ENCODE data around the gene BAZ2B. TPM values are rescaled to one million over a fixed set of nuclear protein-coding genes. Genes with fewer than 3 reads are reported as not detected.

The BAZ2B gene
- polyA plus RNA-seq, 1 of the 3 experiments (the other 2 are of a cell fraction), result 10.2 TPM

DNA sequence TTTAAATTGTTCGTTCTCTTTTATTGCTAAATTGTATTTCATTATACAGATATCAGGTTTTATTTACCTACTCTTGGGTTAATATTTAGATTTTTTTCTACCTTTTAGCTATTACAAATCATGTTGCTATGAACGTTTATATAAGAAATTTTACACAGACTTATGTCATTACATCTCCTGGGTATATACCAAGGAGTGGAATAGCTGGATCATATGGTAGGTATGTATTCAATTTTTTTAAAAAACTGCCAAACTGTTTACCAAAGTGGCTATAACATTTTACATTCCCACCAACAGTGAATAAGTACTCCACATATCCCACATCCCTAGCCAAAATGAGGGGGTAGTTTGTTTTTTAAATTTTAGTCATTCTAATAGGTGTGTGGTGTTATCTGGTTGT, 32.3 kb upstream of the BAZ2B start:
- Histone ChIP-seq H3F3A (replicated peaks; ENCODE audit: insufficient read depth) (no peaks in the 10 kb centered on the region), H3K4me2 (no peak overlapping the region), H3K9me2 (no peaks in the 10 kb centered on the region), H2AFZ (ENCODE audit: low read depth) (no peak overlapping the region), H3K9me3 (no peaks in the 10 kb centered on the region), H3K27ac (ENCODE audit: low read depth in 2 of 2, low read length in 1 of 2) (no peak overlapping the region), H3K79me2 (ENCODE audit: insufficient read depth) (no peaks in the 10 kb centered on the region), H3K27me3 (ENCODE audit: insufficient read depth) (no peaks in the 10 kb centered on the region), H3K4me1 (ENCODE audit: control insufficient read depth in 1 of 2, insufficient read depth in 2 of 2, low read depth in 1 of 2, low read length in 1 of 2) (no peaks in the 10 kb centered on the region), H4K20me1 (ENCODE audit: insufficient read depth) (no peaks in the 10 kb centered on the region), H3K36me3 (replicated peaks in 1 of 2; ENCODE audit: control insufficient read depth in 1 of 2, insufficient read depth in 2 of 2, low read length in 1 of 2) (peaks cover 0 to 5% of the 10 kb centered on the region in 2 experiments), H3K4me3 (ENCODE audit: low read depth in 2 of 2, low read length in 1 of 2) (no peak overlapping the region), H3K9ac (no peak overlapping the region)
- ChIA-PET POLR2A (no interaction called here), CTCF (interaction anchor here (1.0 kb wide), 1 partner anchor 463 kb away, joined by 3 read pairs; no protein-coding TSS in a partner anchor)
- TF ChIP-seq CTCF (IDR thresholded peaks at IDR 0.05), result no peak
- TF ChIP-seq YY1 (IDR thresholded peaks at IDR 0.05; ENCODE audit: low read depth), result no peak
- TF ChIP-seq GABPA (IDR thresholded peaks at IDR 0.05; ENCODE audit: low read depth), result no peak
- no peak for TF ChIP-seq FOXJ3 (CRISPR knock-in tag; IDR thresholded peaks at IDR 0.05)
- TF ChIP-seq RAD21 (IDR thresholded peaks at IDR 0.05; ENCODE audit: low read length), result no peak
- no peak for TF ChIP-seq JUND (IDR thresholded peaks at IDR 0.05)
- 71% methylated on average over 2 of the region's 2 CpGs for WGBS (ENCODE audit: low lambda C conversion rate)
- DNase-seq, result no peak

DNA sequence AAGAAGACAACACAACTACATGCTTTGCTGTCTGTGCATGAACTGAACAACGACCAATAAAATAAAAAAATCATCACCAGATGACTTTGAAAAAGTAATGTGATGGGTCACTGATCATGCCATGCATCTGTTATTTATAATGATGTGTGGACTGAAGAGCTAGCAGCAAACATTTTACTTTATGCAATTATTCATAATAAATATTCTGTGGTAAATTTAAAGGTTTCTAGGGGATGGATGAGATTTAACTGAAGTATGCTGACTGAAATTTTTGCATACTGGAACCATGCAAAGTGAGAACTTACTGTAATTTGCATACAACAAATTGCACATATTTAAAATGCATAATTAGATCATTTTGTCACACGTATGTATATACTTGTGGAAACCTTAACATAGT, 31.3 kb upstream of the BAZ2B start:
- Histone ChIP-seq H4K20me1 (ENCODE audit: insufficient read depth) (no peaks in the 10 kb centered on the region), H3K27me3 (ENCODE audit: insufficient read depth) (no peaks in the 10 kb centered on the region), H3K4me3 (ENCODE audit: low read depth in 2 of 2, low read length in 1 of 2) (no peak overlapping the region), H3K4me1 (ENCODE audit: control insufficient read depth in 1 of 2, insufficient read depth in 2 of 2, low read depth in 1 of 2, low read length in 1 of 2) (no peaks in the 10 kb centered on the region), H3K4me2 (no peak overlapping the region), H3K9me2 (no peaks in the 10 kb centered on the region), H3K9me3 (no peaks in the 10 kb centered on the region), H3K36me3 (replicated peaks in 1 of 2; ENCODE audit: control insufficient read depth in 1 of 2, insufficient read depth in 2 of 2, low read length in 1 of 2) (peaks cover 0 to 5% of the 10 kb centered on the region in 2 experiments), H3K79me2 (ENCODE audit: insufficient read depth) (no peaks in the 10 kb centered on the region), H3K9ac (no peak overlapping the region), H3K27ac (ENCODE audit: low read depth in 2 of 2, low read length in 1 of 2) (no peak overlapping the region), H3F3A (replicated peaks; ENCODE audit: insufficient read depth) (no peaks in the 10 kb centered on the region), H2AFZ (ENCODE audit: low read depth) (no peak overlapping the region)
- TF ChIP-seq CTCF (IDR thresholded peaks at IDR 0.05) (no peak), FOXJ3 (CRISPR knock-in tag; IDR thresholded peaks at IDR 0.05) (no peak), RXRA (IDR thresholded peaks at IDR 0.05; ENCODE audit: borderline replicate concordance, low read depth) (no peak), RFX5 (IDR thresholded peaks at IDR 0.05; ENCODE audit: low read length) (no peak), MEF2A (IDR thresholded peaks at IDR 0.05; ENCODE audit: borderline replicate concordance, low read depth) (no peak), FOSL2 (IDR thresholded peaks at IDR 0.05; ENCODE audit: borderline replicate concordance, low read depth) (no peak), USF1 (IDR thresholded peaks at IDR 0.05; ENCODE audit: borderline replicate concordance, low read depth) (no peak), TAF1 (IDR thresholded peaks at IDR 0.05; ENCODE audit: borderline replicate concordance, low read depth, low read length) (no peak), SMC3 (IDR thresholded peaks at IDR 0.05; ENCODE audit: low read depth, low read length) (no peak), CHD2 (IDR thresholded peaks at IDR 0.05; ENCODE audit: low read length, partially characterized antibody) (no peak), EP300 (IDR thresholded peaks at IDR 0.05; ENCODE audit: borderline replicate concordance in 1 of 2, low read depth in 1 of 2, low read length in 1 of 2) (no peak), ELF1 (IDR thresholded peaks at IDR 0.05) (no peak), POLR2AphosphoS5 (IDR thresholded peaks at IDR 0.05; ENCODE audit: low read depth, low read length) (no peak), GATA2 (CRISPR knock-in tag; IDR thresholded peaks at IDR 0.05) (no peak), TCF12 (IDR thresholded peaks at IDR 0.05) (no peak), NRF1 (IDR thresholded peaks at IDR 0.05; ENCODE audit: low read depth, low read length) (no peak)
- TF ChIP-seq, protein P1, sequence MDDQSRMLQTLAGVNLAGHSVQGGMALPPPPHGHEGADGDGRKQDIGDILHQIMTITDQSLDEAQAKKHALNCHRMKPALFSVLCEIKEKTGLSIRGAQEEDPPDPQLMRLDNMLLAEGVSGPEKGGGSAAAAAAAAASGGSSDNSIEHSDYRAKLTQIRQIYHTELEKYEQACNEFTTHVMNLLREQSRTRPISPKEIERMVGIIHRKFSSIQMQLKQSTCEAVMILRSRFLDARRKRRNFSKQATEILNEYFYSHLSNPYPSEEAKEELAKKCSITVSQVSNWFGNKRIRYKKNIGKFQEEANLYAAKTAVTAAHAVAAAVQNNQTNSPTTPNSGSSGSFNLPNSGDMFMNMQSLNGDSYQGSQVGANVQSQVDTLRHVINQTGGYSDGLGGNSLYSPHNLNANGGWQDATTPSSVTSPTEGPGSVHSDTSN (IDR thresholded peaks at IDR 0.05), result no peak
- TF ChIP-seq, protein P2, sequence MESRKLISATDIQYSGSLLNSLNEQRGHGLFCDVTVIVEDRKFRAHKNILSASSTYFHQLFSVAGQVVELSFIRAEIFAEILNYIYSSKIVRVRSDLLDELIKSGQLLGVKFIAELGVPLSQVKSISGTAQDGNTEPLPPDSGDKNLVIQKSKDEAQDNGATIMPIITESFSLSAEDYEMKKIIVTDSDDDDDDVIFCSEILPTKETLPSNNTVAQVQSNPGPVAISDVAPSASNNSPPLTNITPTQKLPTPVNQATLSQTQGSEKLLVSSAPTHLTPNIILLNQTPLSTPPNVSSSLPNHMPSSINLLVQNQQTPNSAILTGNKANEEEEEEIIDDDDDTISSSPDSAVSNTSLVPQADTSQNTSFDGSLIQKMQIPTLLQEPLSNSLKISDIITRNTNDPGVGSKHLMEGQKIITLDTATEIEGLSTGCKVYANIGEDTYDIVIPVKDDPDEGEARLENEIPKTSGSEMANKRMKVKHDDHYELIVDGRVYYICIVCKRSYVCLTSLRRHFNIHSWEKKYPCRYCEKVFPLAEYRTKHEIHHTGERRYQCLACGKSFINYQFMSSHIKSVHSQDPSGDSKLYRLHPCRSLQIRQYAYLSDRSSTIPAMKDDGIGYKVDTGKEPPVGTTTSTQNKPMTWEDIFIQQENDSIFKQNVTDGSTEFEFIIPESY (IDR thresholded peaks at IDR 0.05; ENCODE audit: borderline replicate concordance, low read depth), result no peak
- TF ChIP-seq, protein P3, sequence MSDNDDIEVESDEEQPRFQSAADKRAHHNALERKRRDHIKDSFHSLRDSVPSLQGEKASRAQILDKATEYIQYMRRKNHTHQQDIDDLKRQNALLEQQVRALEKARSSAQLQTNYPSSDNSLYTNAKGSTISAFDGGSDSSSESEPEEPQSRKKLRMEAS (IDR thresholded peaks at IDR 0.05; ENCODE audit: low read depth), result no peak
- DNase-seq, result no peak
- ChIA-PET POLR2A (no interaction called here), CTCF (no interaction called here)
- 54% methylated on average over 2 of the region's 2 CpGs for WGBS (ENCODE audit: low lambda C conversion rate)
